NCI-H526 (cell line): Measurements from ENCODE around the gene TAS1R2.
"Not testable (repeated sequence)": the region's sequence is repeated elsewhere in the genome, so short reads cannot be mapped to it uniquely, and the experiment has no call there.

Experiments
- DNase-seq, 2 experiments: peaks; one replicate each; lab custom pipeline; 2025; lab: John Stamatoyannopoulos, UW

Gene TAS1R2

DNA sequence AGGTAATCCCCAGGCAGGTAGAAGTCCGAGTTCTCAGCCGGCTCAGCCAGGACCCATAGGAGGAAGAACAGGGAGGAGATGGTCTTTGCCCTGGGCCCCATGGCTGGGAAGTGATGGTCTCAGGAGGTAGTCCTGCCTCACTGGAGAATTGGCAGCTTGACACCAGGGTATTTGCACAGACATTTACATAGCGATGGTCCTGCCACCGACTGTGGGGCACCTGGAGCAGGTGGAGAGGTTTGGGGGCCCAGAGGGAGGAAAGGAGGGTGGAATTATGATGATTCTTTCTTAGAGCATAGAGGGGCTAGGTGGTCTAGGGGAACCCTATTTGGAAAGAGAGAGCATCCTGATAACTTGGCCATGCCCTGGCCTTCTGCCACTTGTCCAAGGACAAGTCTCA lies at the start of gene TAS1R2:
TAS1R2 (minus strand) TSS at position 101 of the 400 bp plus-strand sequence; CDS start at position 101, 0 bp downstream.
- no peak for DNase-seq

DNA sequence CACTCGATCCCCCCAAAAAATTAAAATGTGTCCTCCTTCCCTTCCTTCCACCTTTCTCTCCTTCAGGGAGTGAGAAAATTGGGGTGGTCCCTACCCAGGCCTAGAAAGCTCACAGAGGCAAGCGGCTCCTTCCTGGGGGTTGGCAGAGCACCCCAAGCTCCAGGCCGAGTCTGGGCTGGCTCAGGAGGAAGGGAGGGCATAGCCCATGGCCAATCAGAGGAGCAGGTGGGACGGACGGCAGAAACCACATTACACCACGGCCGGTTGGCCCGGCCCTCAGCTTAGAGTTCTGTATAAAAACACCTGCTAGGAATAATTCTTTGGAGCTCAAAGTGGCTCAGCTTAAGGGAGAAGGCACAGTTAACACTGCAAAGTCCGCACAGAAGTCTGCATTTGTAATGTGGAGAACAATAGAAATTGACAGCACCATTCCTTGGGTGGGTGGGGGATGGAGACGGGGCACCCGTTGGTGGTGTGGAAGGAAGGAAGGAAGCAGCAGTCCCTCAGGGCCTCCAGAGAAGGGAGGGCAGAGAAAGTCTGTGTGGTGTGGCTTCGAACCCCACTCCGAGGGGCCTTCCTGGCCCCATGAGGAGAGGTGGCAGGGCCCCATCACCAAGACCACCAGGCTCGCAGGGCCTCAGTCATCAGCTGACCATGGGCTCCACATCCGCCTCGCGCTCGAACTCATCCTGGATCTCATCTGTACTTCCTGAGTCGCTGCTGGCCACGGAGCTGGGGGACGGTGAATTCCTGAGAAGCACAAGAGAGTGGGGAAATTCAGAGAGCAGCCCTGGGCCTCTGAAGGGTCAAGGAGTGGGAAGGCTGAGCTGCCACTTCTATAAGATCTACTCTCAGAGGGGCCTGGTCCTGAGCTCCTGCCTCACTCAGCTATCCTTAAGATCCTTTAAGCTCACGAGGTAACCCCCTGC lies 48.7 kb upstream of the TAS1R2 start:
- no peak for DNase-seq

DNA sequence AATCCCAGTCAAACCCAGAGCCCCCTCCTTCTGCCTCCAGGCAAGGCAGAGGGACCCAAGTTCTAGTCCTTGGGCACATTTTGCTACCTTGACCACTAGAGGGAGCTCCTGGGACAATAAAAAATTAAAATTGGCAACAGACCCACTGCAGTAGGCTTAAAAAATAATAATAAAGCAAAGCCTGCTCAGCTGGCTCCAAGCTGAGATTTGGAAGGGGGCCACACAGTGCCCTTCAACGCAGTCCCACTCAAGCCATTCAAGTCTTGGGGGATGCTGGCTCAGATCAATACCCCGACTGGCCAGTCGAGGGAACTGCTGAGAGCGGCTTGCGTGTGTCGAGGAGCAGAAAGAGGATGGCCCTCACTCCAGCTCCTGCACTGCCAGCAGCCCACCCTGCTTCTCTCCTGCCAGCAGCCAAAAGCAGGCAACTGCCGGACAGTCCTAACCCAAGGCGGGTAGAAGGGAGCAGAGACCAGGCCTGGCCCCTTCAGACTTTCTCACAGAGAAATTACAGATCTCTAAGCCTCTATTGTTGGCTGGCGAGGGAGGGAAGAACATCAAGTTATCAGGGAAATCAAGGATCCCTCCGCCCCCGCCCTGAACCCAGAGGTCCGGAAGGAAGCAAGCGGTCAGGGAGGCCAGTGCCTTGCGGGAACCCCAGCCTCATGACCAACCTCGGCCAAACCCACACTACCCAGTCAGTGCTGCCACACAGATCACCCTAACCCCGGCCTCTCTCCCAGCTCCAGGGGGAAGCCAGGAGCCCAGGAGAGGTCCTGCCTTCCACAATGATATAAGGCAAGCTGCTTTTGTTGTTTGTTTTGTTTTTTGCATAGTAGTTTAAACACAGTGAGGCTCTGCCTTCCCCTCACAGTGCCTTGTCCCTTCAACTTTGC lies 47.8 kb upstream of the TAS1R2 start:
- peak; percentile 27 to 59 for DNase-seq

DNA sequence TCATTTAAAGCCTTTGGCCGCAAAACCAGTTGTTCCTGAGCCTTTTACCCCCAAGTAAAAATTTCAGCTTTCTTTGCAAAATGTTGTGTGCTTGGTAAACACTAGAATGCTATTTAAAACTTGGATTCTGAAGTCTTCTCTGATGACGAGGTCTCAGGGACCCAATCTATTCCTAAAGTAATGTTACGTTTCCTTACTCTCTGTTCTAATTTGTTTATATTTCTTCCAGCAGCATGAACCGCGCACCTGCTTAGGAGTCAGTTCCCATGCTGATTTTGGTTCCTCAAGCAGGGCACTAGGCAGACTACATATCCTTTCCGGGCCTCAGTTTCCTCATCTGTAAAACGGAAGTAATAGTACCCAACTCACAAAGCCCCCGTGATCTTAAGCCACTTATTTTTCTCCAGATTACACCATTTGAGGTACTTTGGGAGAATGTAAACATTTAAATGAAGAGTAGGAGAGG lies 43.9 kb upstream of the TAS1R2 start:
- DNase-seq: no peak

DNA sequence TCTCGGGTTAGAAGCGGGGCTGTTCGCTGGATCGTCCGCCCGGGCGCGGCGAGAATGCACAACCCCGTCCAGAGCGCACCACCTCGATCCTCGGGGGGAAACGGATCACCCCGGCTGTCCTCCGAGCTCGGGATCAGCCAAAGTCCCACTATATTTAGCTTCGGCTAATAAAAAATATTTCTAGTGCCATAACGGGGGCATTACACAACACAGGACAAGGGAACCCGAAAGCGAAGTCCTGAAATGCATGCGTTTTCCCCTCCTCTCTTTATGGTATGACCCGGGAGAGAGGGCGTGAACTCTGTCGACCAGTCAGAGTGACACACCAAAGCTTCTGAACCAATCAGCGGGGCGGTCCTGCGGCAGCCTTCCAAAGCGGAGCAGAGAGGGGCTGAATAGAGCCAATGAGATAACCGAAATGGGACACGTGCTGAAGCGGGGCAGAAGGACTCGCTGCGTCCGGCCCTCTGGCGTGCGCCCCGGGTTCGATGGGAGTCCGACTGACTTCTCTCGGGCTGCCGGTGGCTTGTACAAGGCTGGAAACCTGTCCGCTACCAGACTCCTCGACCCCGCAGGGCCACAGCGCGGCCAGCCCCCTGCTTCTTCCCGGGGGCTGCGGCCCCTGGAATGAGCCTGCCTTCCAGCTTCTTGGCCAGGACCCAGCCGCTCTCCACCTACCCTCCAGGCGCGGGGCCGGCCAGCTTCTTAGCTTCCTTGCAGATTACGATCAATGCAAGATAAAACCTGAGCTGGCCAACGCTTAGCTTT lies 43.2 kb upstream of the TAS1R2 start, which contains the start of gene ALDH4A1:
ALDH4A1 (minus strand) TSS at position 33 of the 768 bp plus-strand sequence; CDS start at position 1, 32 bp downstream.
- peak; percentile 94 to 95 for DNase-seq

DNA sequence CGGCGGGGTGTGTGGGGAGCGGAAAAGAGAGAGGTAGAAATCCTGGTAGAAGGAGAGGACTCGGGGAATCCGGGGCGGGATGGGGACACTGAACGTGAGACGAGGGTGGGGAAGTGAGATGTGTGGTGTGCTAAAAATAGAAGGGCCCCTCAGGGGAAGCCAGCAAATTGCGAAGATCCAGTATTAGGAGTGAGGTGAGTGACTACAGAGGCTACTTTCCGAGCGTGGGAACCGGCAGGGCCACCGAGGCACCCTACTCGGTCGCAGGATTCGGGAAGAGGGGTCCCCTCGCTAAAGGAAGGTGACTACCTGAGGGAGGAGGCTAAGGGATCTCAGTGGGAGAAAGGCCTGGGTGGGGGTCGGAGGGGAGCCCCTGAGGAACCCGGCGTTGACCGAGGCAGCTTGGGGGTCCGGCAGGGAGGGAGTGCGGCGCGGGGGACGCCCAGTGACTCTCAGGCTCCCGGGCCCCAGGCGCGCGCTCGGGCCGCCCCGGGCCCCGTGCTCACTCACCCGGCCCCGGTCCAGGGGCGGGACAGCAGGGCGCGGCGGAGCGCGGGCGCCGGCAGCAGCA lies 42.6 kb upstream of the TAS1R2 start:
- peak in 1 of 2 experiments; percentile 15 for DNase-seq

DNA sequence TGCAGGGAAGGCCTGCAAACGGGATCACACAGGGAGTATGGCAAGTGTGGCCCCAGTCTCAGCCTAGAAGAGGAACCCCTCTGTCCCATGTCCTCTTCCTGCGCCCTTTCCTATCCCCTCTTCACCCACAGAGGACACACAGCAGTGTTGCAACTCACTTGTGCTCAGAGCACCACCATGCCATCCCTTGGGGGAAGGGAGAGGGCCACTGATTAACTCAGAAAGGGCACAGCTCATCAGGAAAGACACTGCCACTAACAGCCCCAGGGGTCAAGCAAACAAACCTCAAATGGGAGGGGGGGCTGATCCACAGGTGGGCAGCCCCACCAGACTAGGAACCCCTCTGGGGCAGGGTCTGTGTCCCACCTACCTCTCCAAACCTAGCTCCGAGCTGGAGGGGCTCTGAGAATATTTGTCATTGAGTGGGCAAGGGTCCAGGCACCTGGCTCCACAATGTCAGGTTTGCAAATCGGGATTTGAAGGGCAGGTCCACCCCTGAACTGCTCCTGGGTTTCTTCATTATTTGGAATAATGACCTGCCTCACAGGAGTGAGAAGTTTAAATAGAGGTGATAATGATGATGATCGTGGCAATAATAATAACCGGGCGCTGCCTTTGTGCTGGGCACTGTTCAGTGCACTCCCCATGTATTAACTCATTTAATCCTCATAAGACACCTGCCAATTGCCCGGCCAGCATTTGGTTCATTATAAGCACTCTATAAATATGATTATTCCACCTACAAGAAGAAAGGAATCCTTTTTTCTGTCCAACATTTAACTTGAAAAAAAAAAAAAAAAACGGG lies 41.9 kb upstream of the TAS1R2 start:
- DNase-seq: no peak

DNA sequence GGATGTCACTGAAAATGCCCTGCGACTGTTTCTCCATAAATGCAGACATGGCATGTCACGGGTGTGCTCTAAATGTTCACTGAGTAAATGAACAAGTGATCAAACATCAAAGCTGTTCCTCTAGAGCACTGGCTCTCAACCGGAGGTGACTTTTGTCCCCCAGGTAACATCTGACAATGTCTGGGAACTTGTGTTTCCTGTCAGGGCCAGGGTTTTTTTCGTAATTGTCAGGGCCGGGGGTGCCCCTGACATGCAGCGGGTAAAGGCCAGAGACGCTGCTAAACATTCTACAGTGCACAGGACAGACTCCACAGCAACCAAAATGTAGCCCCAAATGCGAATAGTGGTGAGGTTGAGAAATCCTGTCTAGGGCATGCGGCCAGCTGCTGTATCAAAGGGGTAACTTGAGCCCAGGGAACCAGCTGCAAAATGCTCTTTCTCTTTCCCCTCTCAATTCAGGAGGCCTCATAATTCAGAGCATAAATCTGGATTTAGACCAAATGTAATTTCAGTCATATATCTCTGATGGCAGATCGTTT lies 40.9 kb upstream of the TAS1R2 start:
- no peak for DNase-seq

DNA sequence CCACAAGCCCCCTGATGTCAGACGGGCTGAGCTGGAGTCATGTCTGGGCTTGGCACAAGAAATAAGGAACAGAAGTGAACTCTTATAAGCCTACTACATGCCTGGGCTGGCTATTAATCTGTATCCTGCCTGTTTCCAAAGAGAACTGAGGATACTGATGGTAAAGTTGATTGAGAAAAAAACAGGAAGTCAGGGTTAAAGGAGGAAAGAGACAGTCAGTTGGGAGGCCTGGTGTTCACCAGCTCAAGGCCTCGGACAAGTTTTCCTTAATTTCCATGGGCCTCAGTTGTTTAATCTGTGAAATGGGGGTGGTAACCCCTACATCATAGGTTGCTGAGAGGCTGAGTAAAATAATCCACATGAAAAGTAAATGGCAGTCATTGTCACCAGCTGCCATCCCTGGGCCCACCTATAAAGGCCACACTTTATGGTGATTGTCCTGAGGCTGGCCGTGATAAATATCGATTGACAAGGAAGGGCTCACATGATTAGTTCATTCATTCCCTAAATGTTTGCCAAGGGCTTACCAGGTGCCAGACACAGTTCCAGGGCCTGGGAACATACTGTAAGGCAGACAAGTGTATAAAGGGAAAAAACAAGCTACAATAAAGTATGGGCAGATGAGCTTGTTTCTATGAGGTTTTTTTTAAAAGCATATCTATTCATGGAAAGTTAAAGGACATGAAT lies 40.0 kb upstream of the TAS1R2 start:
- no peak for DNase-seq

DNA sequence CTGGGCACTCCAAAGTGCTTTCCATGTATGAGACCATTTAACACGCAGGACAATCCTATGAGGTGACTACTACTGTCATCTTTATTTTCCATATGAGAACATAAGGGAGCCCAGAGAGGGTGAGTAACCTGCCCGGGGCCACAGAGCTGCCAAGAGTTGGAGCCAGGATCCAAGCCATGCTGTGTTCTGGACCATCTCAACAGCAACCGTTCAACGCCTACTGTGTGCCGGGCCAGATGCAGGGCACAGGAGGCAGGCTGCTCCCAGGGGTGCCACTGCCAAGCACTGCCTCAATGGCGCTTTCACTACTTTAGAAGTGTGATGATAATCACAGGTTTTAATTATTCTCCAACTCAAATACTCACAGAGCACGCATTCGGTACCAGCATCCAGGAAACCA lies 39.1 kb upstream of the TAS1R2 start:
- DNase-seq: no peak

DNA sequence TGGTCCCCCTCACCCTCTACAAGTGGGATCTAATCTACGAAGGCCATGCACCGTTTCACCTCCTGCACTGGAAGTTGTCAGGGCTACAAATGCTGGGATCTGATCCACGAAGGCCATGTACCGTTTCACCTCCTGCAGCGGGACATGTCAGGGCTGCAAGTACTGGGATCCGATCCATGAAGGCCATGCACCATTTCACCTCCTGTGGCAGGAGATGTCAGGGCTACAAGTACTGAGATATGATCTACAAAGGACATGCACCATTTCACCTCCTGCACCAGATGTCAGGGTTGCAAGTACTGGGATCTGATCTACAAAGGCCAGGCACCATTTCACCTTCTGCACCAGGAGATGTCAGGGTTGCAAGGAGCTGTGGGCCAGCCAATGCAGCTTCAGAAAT lies 35.9 kb upstream of the TAS1R2 start:
- no peak for DNase-seq

DNA sequence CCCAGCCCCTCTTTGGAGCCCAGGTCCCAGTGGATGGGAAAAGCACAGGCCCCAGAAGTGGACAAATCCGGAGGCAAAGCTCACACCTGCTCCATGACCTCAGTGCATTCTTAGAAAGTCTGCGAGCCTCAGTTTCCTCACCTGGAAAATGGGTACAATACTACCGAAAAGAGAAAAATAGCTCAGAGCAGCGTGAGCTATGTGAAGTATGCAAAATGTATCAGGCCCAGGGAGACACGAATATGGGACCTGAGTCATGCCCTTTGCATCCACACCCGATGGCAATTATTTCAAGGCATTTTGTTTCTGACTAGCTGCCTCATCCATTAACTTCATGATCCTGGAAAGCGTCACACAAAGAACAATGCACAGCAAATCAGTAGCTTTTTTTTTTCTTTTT lies 33.7 kb upstream of the TAS1R2 start:
- no peak for DNase-seq

DNA sequence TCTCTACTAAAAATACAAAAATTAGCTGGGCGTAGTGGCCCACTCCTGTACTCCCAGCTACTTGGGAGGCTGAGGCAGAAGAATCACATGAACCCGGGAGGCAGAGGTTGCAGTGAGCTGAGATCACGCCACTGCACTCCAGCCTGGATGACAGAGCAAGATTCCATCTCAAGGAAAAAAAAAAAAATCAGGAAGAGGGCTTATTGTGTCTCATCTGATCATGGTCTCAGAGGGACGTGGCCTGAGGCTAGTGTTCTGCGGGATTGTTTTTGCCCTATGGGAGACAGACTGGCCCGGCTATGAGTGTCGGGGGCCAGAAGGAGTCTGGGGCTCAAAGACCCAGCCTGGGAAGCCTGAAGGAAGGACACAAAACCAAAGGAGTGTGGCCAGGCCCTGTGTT lies 32.4 kb upstream of the TAS1R2 start:
- DNase-seq: not testable (repeated sequence)

DNA sequence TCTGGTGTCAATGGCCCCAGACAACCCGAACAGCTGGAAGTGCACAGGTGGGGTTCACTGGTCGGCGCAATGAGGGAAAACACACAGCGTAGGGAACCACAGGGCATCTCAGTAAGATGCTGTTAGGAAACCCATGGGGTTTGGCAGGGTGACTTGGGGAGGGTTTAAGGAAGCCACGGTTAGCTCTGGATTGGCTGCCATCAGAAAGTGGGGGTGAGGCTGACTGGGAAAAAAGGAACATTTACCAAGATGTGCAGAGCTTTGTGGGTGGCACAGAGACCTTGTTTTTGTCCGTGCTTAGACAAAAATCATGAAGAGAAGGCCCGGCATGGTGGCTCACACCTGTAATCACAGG lies 31.9 kb upstream of the TAS1R2 start:
- no peak for DNase-seq

DNA sequence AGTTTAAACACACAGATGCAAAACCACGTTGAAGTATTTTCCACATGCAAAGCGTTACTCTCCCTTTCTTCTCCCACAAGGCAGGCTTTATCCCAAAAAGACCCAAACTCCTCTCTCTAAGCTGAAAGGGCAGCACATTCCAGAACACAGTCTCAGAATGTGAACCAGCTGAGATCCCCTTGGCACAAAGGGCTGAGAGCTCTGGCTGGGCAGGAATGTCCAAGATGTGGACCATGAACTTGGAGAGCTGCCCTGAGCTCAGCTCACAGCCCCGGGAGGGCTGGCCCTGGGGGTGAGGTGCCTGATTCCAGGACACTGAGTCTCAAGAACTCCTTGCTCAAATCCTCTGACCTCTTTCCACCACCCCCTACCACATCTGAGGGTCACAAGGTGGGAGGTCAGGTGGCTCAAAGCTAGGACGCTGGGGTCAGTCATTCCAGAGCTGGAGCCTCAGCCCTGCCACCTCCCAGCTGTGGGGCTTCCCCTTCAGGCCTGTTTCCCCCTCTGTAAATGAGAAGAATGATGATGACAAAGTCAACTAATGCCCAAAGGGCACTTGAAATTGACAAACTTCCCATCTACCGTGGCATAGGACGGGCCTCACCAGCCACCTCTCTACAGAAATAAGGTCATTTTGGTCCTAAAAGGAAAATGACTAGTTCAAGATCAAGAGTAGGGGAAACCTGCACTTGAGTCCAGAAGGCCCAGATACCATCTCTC lies 31.4 kb upstream of the TAS1R2 start:
- DNase-seq: no peak

DNA sequence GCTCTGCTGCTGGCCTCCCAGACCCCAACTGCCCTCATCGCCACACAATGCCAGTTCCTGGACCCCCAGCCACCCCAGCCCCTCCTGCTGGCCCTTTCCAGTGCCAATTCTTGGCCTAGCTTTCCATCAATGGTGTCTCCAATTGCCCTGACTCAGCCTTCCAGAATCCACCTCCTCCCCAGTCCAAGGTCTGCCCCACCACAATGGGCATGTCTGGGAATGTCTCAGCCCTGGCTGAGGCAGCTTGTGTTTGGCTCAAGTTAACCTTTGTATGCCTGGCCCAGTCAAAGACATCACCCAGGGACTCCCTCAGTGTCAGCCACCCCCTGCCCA lies 26.5 kb upstream of the TAS1R2 start:
- no peak for DNase-seq

DNA sequence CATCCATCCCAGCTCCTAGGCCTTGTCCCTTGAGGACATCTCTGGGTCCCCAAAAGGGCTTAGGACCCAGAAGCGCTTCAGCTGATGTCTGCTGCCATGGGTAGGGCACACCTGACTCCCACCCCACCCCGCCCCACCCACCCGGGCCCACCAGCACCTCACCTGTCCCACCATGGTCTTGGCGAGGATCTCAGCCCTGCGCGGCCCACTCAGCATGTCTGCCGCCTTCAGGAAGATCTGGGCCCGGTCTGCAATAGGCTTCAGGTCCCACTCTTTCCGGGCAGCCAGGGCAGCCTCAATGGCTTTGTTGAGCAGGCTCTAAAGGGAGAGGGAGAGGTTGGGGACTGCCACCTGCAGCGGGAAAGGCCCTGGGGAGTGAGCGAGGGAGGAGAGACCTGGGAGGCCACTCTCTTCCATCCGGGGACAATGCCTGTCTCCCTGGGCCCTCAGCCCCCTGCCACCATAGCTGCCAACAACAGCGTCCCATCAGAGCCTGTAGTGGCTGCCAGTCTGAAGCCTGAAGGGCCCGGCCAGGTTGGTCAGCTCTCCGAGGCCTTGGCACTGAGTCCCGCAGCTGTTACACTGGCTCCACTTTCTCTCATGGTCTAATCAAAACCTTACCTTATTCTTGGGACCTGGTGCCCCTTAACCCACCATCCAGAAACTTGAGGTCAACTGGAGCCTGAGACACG lies 26.0 kb upstream of the TAS1R2 start:
- no peak for DNase-seq

DNA sequence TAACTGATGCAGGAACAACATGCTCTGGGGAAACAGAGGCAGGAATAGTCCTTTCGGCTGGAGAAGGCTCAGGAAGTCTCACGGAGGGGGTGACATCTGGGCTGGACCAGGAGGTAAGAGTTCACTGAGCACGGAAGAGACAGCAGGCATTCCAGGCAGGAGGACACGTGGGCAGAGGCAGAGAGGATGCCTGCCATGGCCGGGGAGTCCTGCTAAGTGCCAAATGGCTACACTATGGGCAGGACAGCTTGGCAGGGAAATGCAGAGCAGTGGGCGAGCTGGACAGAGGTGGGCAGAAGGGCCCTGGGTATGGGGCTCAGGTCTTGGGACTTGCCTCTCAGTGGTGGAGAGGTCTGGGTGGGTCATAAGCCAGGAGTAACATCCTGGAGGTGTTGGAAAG lies 25.3 kb upstream of the TAS1R2 start:
- DNase-seq: no peak

DNA sequence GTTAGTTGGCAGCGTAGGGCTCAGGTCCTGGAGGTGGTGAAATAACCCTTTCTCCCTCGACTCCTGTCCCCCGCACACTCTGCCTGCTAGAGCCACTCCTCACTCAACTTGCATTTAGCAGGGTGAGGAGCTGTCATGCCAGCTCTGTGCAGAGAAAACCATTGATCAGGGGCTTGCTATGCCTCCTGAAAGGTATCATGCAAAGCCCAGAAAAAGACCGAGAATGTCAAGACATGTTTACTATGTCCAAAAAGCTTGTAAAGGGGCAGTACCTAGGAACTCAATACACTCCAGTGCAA lies 24.9 kb upstream of the TAS1R2 start:
- no peak for DNase-seq
